HFF-Myc (cell line): Measurements from ENCODE around the gene MOG.

ENCODE experiments used
- DNase-seq: peaks from one replicate; pipeline ENCODE4 v3.0.0-alpha.2; 2011; ENCODE audit warnings: low read depth; ENCODE audit errors: extremely low read depth
- H3K4me3 ChIP-seq: replicated peaks from 2 replicates; pipeline ENCODE4 v1.5.1; 2011; ENCODE audit warnings: low read depth, mild to moderate bottlenecking, control low read depth, low read length
- CTCF ChIP-seq: IDR thresholded peaks from 2 replicates; pipeline ENCODE4 v1.5.1; 2012; ENCODE audit warnings: mild to moderate bottlenecking, low read depth, low read length, control low read depth; ENCODE audit errors: missing control alignments

Gene MOG

DNA sequence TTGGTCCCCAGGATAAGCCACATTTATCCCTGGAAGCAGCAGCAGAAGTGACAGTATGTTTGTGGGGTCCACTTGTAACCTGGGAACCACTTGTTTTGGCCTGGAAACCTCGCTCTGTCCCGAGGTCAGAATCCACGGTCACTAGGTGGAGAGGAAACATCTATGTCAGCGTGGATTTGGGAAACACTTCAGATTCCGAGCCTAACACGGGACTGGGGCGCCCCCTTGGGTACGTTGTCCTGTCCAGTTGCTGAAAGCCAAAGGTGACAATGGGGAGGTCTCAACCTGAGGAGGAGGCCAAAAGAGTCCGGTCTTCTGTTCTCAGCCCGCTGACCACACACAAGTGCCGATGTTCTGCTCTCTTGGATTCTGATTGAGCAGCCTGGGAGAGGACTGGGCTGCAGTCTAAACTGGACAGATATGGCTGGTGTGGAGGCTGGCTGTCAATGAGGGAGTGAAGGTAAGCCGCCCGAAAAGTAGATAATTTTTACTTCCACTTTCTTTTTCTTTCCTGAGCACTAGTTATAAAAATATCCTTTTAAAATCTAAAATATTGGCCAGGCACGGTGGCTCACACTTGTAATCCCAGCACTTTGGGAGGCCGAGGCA, 28.9 kb downstream of the MOG start:
- DNase-seq: no peak
- no peak overlapping the region for H3K4me3 ChIP-seq
- TF ChIP-seq CTCF: no peak

DNA sequence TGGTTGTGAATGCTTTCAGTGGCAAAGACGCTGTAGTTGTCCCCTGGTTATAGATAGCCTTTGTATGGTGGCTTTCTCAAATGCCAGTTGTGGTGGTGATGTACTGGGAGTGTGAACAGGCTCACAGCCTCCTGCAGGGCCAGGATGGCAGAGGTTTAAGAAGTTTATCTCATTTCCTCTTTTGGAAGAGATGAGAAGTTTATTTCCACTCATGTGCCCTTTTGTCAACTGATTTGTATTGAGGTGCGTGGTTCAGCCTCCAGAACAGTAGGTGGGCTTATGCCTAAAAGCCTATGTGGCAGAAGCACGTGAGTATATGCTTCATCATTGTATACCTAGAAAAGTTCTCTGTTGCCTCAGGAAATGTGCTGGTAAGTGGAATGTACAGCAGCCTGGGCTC, 37.7 kb downstream of the MOG start:
- TF ChIP-seq CTCF: no peak
- no peak overlapping the region for H3K4me3 ChIP-seq
- no peak for DNase-seq

GRCh38 chr6:29696147-29697125, 39.5 kb downstream of the MOG start:
- H3K4me3 ChIP-seq: no peak overlapping the region
- no peak for DNase-seq
- peak; percentile 52 for TF ChIP-seq CTCF

- no peak for DNase-seq
- TF ChIP-seq CTCF: peak; percentile 83
- no peak overlapping the region for H3K4me3 ChIP-seq
Measured at GRCh38 chr6:29702519-29703103, 45.7 kb downstream of the MOG start.

DNA sequence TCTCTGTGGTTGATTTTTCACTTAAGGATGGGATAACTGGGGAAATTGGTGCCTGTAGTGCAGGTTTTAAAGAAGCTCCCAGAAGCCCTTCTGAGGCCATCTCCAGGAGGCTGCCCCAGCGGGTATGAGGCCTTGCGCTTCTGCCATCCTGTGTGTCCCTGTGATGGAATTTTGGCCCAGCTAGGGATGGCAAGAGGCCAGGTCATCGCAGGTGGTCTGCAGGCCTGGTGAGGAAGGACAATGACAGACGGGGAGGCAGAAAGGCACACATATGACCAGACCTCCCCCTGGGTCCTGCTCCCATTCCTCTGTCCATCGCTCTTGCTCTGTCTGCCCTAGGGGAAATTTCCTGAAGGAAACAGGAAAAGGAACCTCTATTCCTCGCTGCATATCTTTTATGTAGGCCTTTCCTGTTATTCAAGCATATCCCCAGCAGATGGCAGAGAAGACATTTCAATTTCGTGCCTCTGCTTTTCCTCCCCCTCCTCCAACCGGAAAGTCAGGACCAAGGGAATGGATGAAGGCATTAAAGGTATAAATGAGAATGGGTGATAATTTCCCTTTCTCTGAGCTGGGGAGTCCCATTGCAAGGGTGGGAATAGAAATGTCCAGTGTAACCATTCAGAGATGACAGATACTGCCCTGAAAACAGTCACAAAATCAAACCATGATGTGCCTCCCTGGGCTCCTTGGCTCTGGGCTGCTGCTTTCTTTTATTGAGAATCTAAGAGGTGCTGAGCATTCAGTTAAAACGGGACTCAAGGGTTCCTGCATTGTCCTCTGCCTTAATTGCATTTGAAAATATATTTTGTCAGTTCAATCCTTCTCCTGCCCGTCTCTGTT, 48.7 kb downstream of the MOG start:
- DNase-seq: no peak
- H3K4me3 ChIP-seq: no peak overlapping the region
- peak; percentile 20 for TF ChIP-seq CTCF

GRCh38 chr6:29708432-29709179, 51.7 kb downstream of the MOG start:
- H3K4me3 ChIP-seq: no peak overlapping the region
- no peak for TF ChIP-seq CTCF

More at GRCh38 chr6:29708432-29709179, 51.7 kb downstream of the MOG start:
- no peak for DNase-seq
